GM18517 (cell line): ENCODE data around the gene RUSF1.
"Not testable (repeated sequence)": the region's sequence is repeated elsewhere in the genome, so short reads cannot be mapped to it uniquely, and the experiment has no call there.

ENCODE experiments used
- ATAC-seq: cut with Tn5 transposase; IDR thresholded peaks from one replicate; pipeline ENCODE4 v1.9.1; 2021; ENCODE audit warnings: mild to moderate bottlenecking, moderate library complexity; ENCODE audit not compliant: unreplicated experiment

Gene RUSF1

GRCh38 chr16:31453255-31454204 lies 54.7 kb downstream of the RUSF1 start:
- ATAC-seq: no peak

GRCh38 chr16:31452631-31453106 lies 55.5 kb downstream of the RUSF1 start:
- no peak for ATAC-seq

GRCh38 chr16:31451681-31452351 lies 56.4 kb downstream of the RUSF1 start:
- ATAC-seq: no peak

GRCh38 chr16:31451201-31451600 lies 57.0 kb downstream of the RUSF1 start:
- ATAC-seq: no peak

GRCh38 chr16:31445931-31446330 lies 62.3 kb downstream of the RUSF1 start:
- not testable (repeated sequence) for ATAC-seq

DNA sequence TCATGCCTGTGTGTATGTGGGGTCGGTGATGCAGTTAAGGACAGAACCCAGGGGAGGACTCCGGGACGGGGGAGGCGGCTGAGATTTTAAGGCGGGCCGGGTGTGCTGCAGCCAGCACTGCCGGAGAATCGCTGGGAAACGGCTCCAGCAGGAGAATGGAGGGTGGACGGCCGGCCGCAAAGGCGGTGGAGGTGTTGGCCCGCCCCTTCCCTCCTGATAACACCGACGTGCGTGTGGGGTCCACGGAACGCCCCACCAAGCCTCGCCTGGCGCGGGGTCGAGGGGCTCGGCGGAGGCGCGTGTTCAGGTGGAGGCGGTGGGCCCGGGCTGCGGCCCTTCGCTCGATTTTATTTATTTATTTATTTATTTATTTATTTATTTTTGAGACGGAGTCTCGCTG lies 66.2 kb downstream of the RUSF1 start:
- no peak for ATAC-seq

DNA sequence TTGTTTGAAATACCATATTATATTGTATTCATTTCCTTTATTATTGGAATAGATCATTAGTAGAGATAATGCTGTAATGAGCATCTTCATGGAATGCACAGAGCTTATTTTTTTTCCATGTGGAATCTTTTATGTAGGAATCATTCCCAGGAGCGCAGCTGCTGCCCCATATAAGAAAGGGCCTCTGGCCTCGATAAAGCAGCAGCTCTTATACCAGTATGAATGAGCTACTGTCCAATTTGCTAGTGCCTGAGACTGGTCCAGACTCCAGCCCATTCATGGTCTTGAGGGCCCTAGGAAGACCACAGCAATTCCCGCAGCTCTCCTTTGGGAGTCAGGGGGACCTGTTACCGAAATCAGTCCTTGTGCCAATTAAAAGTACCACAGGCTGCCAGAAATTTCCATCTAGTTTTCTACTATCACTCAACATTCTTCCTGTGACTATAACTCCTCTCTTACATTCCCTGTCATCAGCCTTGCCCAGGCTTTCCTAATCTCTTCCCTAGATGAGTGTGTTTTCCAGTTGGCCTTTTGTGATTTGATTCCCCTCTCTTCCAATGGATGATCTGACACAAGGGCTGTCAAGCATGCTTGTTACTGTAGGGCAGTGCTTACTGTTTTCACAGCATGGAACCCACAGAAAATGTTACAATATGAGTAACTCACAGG lies 67.5 kb downstream of the RUSF1 start:
- no peak for ATAC-seq

- no peak for ATAC-seq
These were observed 68.7 kb downstream of the RUSF1 start for GRCh38 chr16:31439519-31439918.
